HG03521 (cell line): ENCODE measurements around the gene ITGB3.

Source experiments
- ATAC-seq: cut with Tn5 transposase; IDR thresholded peaks from one replicate; pipeline ENCODE4 v1.9.1; 2021; ENCODE audit warnings: mild to moderate bottlenecking, moderate library complexity; ENCODE audit not compliant: unreplicated experiment

The ITGB3 gene

DNA sequence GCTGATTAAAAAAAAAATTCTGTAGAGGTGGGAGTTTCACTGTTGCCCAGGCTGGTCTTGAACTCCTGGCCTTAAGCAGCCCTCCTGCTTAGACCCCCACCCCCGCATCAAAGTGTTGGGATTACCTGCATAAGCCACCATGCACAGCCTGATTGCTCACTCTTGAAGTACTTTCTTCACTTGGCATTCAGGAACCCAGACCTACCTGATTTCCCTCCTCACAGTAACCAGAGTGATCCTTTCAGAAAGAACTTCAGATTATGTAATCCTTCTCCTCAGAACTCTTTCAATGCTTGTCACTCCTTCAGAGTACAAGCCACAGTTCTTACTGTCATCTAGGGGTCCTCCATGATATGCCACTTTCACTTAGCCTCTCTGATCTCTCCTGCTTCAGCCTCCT lies 71.5 kb downstream of the ITGB3 start:
- ATAC-seq, result no peak

DNA sequence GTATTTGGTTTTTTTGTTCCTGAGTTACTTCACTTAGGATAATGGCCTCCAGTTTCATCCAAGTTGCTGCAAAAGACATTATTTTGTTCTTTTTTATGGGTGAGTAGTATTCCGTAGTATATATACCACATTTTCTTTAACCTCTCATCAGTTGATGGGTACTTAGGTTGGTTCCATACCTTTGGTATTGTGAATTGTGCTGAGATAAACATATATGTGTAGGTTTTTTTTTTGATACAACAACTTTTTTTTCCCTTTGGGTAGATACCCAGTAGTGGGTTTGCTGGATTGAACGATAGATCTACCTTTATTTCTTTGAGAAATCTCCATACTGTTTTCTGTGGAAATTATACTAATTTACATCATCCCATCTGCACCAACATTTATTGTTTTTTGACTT lies 76.9 kb downstream of the ITGB3 start:
- ATAC-seq, result no peak

DNA sequence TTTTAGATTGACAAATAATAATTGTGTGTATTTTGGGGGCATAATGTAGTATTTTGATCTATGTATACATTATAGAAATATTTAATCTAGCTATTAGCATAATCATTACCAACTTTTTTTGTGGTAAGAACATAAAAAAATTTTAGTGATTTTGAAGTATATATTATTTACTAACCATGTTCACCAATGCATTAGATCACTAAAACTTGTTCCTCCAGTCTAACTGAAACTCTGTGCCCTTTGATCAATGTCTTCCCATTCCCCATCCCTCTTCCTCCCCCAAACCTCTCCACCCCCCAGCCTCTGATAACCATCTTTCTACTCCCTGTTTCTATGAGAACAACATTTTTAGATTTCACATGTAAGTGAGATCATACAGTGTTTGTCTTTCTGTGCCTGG lies 78.7 kb downstream of the ITGB3 start:
- no peak for ATAC-seq

DNA sequence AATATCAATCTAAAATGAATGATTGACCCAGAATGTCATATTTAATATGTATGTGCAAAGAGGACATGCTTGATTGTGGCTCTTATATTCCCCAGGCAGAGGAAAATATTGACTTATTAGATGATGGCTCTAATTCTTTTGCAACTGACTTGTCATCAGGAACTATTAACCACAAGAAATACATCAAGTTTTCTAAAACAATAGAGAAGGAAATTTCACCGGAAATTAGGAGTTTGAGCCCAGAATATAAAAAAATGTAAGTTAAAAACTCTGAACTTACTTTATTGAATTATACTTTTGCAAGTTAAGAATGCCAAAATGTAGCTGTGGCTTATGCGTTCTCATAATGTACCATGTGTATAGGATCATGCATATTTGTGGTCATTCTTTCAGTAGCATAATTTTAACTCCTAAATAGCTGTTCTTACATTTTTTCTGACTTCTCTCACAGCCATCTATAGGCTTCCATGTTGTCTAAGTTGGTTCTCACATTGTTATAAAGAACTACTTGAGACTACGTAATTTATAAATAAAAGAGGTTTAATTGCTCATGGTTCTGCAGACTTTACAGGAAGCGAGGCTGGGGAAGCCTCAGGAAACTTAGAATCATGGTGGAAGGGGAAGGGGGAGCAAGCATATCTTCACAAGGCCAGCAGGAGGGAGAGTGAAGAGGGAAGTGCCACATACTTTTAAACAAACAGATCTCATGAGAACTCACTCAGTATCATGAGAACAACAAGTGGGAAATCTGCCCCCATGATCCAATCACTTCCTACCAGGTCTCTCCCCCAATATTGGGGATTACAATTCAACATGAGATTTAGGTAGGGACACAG lies 81.7 kb downstream of the ITGB3 start:
- no peak for ATAC-seq

DNA sequence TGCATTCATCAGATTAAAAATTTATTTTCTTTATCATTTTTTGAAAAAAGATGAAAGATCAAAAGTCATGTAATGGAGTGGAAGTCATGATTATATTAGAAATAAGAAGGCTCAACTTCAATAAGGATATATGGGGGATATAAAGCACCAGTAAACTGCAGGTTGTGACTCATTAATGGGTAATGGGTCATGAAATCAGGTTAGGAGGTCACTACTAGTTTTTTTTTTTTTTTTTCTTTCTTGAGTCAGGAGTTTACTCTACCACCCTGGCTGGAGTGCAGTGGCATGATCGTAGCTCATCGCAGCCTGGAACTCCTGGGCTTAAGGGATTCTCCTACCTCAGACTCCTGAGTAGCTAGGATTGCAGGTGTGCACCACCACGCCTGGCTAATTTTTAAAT lies 84.4 kb downstream of the ITGB3 start:
- ATAC-seq, result no peak

DNA sequence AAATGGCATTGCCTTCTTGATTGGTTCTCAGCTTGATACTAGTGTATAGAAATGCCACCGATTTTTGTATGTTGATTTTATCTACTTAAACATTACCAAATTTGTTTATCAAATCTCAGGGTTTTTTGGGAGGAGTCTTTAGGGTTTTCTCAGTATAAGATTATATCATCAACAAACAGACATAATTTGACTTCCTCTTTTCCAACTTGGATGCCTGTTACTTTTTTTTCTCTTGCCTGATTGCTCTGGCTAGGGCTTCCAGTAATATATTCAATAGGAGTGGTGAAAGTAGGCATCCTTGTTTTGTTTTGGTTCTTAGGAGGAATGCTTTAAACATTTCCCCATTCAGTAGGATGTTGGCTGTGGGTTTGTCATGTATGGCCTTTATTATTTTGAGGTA lies 99.2 kb downstream of the ITGB3 start:
- ATAC-seq, result no peak

DNA sequence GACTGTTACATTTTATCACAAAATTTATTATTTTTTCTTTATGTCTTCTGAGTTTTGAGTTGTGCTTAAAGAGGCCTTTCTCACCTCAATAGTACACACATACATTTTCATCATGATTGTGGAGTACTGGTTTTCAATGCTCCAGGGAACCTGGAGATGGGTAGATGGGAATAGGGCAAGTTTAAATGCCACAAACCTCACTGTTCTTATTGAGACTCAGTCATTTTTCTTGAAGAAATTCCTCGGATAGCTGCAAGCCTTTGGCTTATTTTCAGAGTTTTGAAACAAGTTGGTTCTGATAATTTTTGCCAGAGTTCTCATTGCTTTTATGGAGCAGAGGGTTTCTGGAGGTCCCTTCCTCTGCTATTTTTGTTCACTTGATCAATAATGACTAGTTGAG lies 105.0 kb downstream of the ITGB3 start:
- no peak for ATAC-seq
